ENCODE data around the gene MRPL20.
A peak's percentile ranks its signal among the peaks of the same experiment; 100 is the strongest.
"Not testable (repeated sequence)": the region's sequence is repeated elsewhere in the genome, so short reads cannot be mapped to it uniquely, and the experiment has no call there.

Gene MRPL20

GRCh38 chr1:1387098-1388077 lies 19.7 kb downstream of the MRPL20 start:
- DNase-seq (ENCODE audit: low read depth in 2 of 2) = no peak

DNA sequence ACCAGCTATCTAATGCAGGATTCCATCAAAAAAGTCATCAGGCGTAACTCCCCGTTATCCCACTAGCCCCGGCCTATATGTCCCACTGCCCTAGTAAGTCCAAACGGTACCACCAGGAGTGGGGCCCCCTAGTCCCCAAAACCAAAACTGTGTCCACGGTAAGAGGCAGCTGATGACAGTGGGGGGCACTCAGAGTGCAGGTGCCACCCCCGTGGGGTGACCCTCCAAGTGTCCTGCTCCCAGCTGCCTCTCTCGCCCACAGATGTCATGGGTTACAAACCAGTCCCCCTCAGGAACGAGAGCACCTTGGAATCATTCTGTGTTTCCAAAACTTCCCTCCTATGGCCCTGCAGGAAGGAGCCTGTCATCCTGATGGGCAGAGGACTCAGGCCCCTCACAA lies 21.2 kb downstream of the MRPL20 start:
- no peak for DNase-seq (ENCODE audit: low read depth in 2 of 2)

DNA sequence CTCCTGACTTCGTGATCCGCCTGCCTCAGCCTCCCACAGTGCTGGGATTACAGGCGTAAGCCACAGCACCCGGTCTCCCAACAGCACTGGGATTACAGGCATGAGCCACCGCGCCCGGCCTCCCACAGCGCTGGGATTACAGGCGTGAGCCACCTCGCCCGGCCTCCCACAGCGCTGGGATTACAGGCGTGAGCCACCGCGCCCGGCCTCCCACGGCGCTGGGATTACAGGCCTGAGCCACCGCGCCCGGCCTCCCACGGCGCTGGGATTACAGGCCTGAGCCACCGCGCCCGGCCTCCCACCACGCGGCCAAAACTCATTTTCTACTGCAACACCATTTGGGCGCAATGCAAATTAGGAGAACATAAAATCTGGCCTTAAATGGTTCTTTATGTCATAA lies 21.8 kb downstream of the MRPL20 start:
- not testable (repeated sequence) for DNase-seq (ENCODE audit: low read depth in 2 of 2)

DNA sequence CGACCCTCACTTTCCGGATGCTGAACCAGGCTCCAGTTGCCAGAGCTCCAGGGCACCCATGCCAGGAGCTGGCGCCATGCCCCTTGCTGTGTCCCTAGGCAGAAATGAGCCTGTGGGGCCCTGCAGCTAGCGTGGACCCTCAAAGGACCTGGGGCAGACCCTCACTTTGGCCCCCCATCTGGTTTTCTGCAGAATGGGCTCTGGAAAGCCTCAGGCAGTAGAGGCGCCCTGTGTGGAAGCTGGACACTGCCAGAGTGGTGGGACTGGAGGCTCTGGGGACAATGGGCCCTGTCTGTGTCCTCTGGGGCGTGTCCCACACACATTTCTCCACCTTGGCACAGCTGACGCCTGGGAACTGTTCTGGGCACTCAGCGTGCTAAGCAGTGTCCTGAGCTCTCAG lies 25.8 kb downstream of the MRPL20 start:
- DNase-seq (ENCODE audit: low read depth in 2 of 2) = no peak

DNA sequence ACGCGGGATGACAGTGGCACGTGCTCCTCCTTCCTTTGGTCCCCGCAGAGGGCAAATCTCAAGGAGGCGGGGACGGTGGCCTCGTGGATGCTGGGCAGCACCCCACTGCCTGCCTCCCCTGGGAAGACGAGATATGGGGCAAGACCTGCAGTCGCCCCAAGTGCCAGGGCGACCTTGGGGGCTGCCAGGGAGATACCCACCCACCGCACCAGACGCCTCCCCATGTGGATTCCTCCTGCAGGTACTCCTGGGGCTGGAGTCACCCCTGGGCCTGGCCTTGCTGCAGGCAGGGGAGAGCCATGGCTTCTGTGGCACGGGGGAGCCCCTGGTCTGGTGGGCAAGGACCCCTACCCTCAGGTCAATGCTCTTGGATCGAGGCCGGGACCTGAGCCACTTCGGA lies 26.2 kb downstream of the MRPL20 start:
- DNase-seq (ENCODE audit: low read depth in 2 of 2) = no peak

DNA sequence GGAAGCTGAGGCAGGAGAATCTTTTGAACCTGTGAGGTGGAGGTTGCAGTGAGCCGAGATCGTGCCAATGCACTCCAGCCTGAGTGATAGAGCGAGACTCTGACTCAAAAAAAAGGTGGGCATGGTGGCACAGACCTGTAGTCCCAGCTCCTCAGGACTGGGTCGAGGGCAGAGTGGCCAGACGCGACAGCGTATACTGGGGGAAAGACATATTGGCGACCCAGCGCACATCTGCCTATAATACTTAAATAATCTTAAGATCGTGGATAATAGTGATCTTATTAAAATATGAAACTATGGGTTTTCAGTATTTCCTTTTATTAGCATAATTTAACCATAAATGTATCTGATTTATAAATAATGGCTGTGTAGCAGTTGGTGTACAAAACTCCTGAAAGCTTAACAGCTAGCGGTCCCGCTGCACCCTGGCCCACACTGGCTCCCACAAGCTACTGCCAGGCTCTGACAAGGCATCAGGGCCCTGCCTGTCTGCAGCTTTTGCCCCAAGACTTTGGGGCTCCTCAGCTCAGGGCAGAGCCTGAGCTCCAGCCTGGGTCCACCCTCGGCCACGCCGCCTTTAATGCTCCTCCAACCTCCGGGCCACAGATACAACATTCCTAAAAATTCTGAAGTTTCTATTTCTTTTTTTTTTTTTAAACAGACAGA lies 29.4 kb downstream of the MRPL20 start:
- no peak for DNase-seq (ENCODE audit: low read depth in 2 of 2)

DNA sequence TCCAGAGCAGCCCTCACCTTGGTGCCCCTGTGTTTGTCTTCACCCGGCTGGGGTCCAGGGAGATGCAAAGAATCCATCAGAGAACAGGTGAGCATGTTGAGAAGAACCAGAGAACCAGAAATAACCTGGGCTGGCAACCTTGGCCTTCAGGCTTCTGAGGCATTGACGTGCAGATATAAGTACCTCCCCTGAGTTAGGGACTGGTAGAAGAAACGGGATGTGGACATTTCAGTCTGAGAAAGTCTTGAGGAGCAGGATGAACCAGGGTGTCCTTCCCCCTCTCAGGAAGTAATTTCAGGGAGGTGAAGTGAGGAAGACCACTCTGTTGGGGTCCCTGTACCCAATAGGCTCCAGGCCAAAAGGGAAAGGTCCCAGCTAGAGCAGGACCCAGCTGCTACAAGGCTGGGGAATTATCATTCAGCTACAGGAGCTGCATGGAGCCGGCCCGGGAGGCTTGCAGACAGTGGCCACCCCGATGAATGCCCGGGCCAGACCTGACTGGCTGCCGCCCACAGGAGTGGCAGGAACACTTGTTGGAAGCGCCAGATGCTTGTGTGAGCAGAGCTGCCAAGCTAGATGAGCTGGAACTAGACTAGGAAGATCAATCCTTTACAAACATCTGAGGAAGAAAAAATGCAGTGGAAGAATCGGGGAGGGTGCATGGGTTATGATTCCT lies 30.4 kb downstream of the MRPL20 start:
- no peak for DNase-seq (ENCODE audit: low read depth in 2 of 2)

DNA sequence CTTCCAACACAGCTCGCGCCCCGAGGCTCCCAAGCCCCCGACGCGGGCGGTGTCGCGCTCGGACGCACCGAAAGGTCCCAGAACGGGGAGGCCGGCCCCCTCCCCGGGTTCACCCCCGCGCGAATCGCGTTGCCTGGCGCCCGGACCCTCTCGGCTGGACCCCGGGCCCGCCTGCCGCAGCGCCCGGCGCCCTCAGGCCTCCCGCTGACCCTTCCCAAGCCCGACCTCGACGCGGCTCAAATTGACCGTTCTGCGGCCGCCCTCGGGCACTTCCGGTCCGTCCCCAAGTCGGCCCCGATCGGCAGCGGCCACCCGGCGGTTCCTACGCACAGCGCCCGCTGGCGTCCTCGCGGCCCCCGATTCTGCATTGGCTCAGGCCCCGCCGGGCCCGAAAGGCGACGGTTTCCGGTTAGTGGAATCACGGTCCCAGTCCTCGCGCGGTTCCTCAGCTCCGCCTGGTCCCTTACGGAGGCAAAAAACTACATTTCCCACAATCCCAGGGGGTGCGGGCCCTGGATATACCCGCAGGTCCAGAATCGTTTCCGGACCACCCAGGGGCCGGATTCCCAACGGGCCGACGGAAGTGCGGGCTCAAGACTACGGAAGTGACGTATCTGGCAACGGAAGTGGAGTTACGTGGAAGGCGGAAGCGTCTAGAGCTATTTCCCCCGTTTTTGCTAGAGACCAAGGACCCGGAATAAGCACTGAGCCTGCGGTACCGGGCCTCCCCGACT lies 32.0 kb downstream of the MRPL20 start, which contains the start of gene AURKAIP1:
TSS of gene AURKAIP1 (minus strand) at position 279 of the 734 bp plus-strand sequence. CDS start 451 bp downstream, outside the sequence.
- DNase-seq (ENCODE audit: low read depth in 2 of 2) = peak; percentile 90 to 92

DNA sequence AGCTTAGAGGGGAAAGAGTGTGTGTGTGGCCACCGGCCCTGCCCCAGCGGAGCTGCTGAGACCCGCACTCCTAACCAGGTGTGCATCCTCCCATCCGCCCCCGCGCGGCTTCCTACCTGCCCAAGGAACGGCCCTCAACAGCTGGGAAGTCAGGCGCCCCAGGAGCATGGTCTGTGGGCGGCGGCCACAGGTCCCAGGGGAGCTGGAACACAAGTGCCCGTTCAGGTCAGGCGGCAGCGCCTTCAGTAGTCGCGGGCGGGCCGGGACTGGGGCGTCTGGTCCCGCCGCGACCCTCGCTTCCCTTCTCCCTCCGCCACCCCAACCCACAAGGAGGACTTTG lies 32.5 kb downstream of the MRPL20 start:
- no peak for DNase-seq (ENCODE audit: low read depth in 2 of 2)

DNA sequence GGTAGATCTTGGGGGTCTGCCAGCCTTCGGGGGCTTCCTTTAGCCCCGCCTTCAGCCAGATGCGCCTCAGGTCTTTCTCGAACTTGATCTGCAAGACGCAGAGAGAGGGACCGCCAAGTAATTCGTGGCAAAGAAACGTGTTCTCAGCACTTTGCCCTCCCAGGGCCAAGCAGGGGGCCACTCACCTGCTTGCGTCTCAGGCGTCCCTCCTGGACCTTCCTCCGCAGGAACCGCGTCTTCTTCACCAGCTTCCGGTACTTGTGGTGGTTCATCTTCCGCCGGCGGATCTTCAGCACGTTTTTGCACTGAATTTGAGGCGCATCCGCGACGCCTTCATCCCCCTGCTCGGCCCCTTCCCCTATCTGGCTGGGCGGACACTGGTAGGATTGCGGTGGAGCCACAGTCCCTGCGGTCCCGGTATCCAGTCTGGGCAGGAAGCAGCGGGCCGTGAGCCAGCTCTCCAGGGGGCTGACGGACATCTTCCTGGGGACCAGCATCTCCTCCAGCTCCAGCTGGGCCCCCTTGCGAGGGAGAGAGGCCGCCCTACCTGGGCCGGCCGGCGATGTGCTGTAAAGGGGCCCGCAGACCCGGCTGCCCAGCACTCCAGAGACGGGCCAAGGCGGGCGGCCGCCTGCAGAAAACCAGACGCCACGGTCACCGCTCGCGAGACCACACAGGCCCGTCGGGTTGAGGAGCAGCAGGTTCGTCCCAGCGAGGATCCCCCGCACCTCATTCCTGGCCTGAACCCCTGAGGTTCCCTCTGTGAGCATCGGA lies 33.1 kb downstream of the MRPL20 start:
- no peak for DNase-seq (ENCODE audit: low read depth in 2 of 2)

- no peak for DNase-seq (ENCODE audit: low read depth in 2 of 2)
Measured at GRCh38 chr1:1373051-1373814, 33.9 kb downstream of the MRPL20 start.

GRCh38 chr1:1371746-1372711 lies 35.1 kb downstream of the MRPL20 start:
- peak; percentile 43 to 59 for DNase-seq (ENCODE audit: low read depth in 2 of 2)

DNA sequence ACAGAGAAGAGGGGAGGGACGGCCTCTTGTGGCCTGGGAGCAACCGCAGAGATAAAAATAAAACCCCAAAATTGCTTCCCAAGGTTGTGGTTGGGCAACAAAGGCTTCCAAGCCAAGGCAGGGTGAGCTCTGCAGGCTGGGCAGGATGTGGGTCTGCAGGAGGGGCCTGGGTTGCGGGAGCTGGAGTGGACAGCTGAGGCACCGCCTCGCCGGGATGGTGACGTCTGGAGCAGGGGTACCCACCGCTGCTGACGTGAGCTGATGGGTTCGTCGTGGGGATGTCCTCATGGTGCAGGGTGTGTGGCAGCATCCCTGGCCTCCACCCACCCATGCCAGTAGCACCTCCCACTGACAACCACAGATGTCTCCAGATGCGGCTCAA lies 35.7 kb downstream of the MRPL20 start:
- DNase-seq (ENCODE audit: low read depth in 2 of 2) = peak in 1 of 2 donors; percentile 35

GRCh38 chr1:1370771-1371300 lies 36.3 kb downstream of the MRPL20 start:
- no peak for DNase-seq (ENCODE audit: low read depth in 2 of 2)

- DNase-seq (ENCODE audit: low read depth in 2 of 2) = not testable (repeated sequence)
Measured at GRCh38 chr1:1370094-1370493, 37.0 kb downstream of the MRPL20 start.

- no peak for DNase-seq (ENCODE audit: low read depth in 2 of 2)
Measured at GRCh38 chr1:1367315-1367714, 39.8 kb downstream of the MRPL20 start.

DNA sequence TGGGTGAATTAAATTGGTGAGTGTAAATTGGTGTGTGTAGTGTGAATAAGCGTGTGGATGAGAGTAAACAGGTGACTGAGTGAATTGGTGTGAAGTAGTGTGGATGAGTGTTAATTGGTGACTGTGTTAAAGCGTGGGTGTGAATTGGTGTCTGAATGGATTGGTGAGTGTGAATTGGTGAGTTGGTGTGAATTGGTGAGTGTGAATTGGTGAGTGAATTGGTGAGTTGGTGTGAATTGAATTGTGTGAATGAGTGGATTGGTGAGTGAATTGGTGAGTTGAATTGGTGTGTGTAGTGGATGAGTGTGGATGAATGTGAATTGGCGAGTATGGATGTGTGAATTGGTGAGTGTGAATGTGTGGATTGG lies 40.4 kb downstream of the MRPL20 start:
- DNase-seq (ENCODE audit: low read depth in 2 of 2) = no peak

GRCh38 chr1:1365875-1366698 lies 41.0 kb downstream of the MRPL20 start:
- no peak for DNase-seq (ENCODE audit: low read depth in 2 of 2)

Data from activated CD8-positive, alpha-beta memory T cell treated with anti-CD3 and anti-CD28 coated beads for 4 hours (primary cell).